Thoracic aorta (tissue), 2 donors: ENCODE data around the gene MPZL2. TPM values are rescaled to one million over a fixed set of nuclear protein-coding genes. Genes with fewer than 3 reads are reported as not detected.

Experiments
- ATAC-seq: fragments of 150-250 bp; one replicate; pipeline ENCODE4 v1.8.0; 2017; ENCODE audit warnings: low read depth; ENCODE audit not compliant: insufficient number of reproducible peaks, low FRiP score
- DNase-seq: peaks from one replicate; pipeline ENCODE4 v3.0.0-alpha.2; 2020; ENCODE audit warnings: low spot score
- H3K27ac ChIP-seq, 2 donors: fragments of 200-600 bp; sonication (generic); 1 replicate in 1 of 2; 2 replicates in 1 of 2; pipeline ENCODE4 v1.5.1; 2016; ENCODE audit warnings: mild to moderate bottlenecking in 2 of 2, moderate library complexity in 2 of 2
- H3K27me3 ChIP-seq: fragments of 200-600 bp; sonication (generic); replicated peaks from 2 replicates; pipeline ENCODE4 v1.6.0; 2016; ENCODE audit warnings: mild to moderate bottlenecking; ENCODE audit not compliant: insufficient read depth
- H3K36me3 ChIP-seq: fragments of 200-600 bp; sonication (generic); one replicate; pipeline ENCODE4 v1.5.1; 2016
- H3K4me1 ChIP-seq, 2 donors: fragments of 200-600 bp; sonication (generic); 1 replicate in 1 of 2; 2 replicates in 1 of 2; pipeline versions ENCODE4 v1.5.1 to v1.6.0; 2016; ENCODE audit warnings: low read depth in 2 of 2, mild to moderate bottlenecking in 1 of 2; ENCODE audit not compliant: control insufficient read depth in 1 of 2
- H3K4me3 ChIP-seq: fragments of 200-600 bp; sonication (generic); 2 replicates; pipeline ENCODE4 v1.5.1; 2016; ENCODE audit warnings: mild to moderate bottlenecking
- H3K9me3 ChIP-seq: fragments of 200-600 bp; sonication (generic); 2 replicates; pipeline ENCODE4 v1.5.1; 2016
- total RNA-seq, 2 donors: library from RNA; depleted of rRNA; stranded (reverse); fragments of >200 nt; gene quantifications; one replicate each; pipeline versions ENCODE4 v1.1.0 to v1.2.3, GENCODE V29; 2016
- TF ChIP-seq, protein P1 (sequence below): fragments of 200-600 bp; sonication (generic); IDR thresholded peaks from one replicate; pipeline ENCODE4 v1.5.1; 2019; ENCODE audit warnings: antibody characterized with exemption

MPZL2 gene
- total RNA-seq, 2 donors from 2014 or later: 18.3 to 58.1 TPM

DNA sequence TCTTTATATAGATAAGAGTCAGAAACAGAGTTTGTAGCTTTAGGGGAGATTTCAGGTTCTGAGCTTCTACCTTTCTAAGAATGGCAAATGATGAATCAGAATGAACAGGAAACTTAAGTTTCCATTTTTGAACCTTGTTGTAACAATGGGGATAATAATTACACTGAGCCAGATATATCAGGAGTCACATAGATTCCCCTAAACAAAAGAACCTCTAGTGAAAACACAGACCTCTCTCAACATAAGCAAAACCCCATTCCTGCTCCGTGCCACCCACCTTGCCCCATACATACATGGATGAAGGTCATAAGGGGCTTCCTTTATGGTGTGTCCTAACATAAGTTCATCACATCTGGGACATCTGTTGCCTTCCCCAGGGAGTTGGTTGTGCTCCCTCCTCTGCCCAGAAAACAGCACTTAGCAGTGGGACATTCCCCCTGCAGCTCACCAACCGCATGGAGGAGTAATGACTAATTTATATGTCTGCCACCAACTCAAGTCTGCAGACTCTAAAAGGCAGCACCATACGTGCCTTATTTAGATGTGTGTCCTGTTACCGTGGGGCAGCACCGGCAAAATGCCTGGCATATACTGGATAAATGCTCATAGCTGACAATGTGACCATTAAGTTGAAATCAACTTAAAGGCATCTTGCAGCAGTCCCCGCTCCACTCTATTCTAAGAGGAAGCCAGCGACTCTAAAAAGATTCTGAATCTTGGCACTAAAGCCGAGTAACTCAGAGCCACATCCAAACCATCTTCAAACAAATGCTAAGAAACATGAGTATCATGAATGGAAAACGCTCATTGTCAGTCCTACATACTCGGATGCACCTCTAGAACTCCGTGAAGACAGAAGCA, 47.2 kb downstream of the MPZL2 start:
- Histone ChIP-seq H3K36me3 (no peaks in the 10 kb centered on the region), H3K4me3 (peak overlapping the region; percentile 11), H3K27ac (no peak overlapping the region), H3K9me3 (no peaks in the 10 kb centered on the region), H3K4me1 (peaks cover 0 to 3% of the 10 kb centered on the region in 2 donors), H3K27me3 (no peaks in the 10 kb centered on the region)
- ATAC-seq: no peak
- TF ChIP-seq, protein P1, sequence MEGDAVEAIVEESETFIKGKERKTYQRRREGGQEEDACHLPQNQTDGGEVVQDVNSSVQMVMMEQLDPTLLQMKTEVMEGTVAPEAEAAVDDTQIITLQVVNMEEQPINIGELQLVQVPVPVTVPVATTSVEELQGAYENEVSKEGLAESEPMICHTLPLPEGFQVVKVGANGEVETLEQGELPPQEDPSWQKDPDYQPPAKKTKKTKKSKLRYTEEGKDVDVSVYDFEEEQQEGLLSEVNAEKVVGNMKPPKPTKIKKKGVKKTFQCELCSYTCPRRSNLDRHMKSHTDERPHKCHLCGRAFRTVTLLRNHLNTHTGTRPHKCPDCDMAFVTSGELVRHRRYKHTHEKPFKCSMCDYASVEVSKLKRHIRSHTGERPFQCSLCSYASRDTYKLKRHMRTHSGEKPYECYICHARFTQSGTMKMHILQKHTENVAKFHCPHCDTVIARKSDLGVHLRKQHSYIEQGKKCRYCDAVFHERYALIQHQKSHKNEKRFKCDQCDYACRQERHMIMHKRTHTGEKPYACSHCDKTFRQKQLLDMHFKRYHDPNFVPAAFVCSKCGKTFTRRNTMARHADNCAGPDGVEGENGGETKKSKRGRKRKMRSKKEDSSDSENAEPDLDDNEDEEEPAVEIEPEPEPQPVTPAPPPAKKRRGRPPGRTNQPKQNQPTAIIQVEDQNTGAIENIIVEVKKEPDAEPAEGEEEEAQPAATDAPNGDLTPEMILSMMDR: no peak
- DNase-seq: no peak

DNA sequence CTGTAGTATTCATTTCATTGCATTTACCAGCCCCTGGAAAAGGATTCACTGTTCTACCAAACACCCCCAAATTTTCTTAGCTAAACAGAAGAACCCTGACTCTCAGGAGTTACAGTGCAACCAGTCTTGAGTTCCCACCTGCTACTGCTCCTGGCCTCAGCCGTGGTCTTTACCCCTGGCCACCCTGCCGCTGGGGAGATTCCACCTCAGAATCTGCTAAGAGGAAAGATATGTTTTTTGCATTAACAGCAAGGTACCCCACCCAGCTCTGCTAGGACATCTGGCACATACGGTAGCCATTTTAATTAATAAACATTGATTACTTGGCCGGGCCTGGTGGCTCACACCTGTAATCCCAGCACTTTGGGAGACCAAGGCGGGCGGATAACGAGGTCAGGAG, 48.3 kb downstream of the MPZL2 start:
- Histone ChIP-seq H3K4me1 (peaks cover 0 to 3% of the 10 kb centered on the region in 2 donors), H3K27ac (no peak overlapping the region), H3K4me3 (no peak overlapping the region), H3K36me3 (no peaks in the 10 kb centered on the region), H3K9me3 (no peaks in the 10 kb centered on the region), H3K27me3 (no peaks in the 10 kb centered on the region)
- ATAC-seq (no peak), DNase-seq (no peak)
- TF ChIP-seq, protein P1: no peak

DNA sequence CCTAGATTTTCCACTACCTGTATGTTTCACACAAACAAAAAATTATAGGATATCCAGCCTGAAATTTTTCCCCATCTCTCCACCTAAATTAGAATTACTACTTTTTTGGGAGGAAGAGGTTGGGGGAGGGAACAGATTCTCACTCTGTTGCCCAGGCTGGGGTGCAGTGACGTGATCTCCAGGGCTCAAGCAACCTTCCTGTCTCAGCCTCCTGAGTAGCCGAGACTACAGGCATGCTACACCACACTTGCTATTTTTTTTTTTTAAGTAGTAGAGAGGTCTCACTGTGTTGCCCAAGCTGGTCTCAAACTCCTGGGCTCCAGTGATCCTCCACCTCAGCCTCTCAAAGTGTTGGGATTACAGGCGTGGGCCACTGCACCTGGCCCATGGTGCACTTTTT, 48.8 kb downstream of the MPZL2 start:
- DNase-seq (no peak), ATAC-seq (no peak)
- Histone ChIP-seq H3K9me3 (no peaks in the 10 kb centered on the region), H3K4me1 (peaks cover 0 to 3% of the 10 kb centered on the region in 2 donors), H3K4me3 (no peak overlapping the region), H3K36me3 (no peaks in the 10 kb centered on the region), H3K27ac (no peak overlapping the region), H3K27me3 (no peaks in the 10 kb centered on the region)
- TF ChIP-seq, protein P1: no peak

DNA sequence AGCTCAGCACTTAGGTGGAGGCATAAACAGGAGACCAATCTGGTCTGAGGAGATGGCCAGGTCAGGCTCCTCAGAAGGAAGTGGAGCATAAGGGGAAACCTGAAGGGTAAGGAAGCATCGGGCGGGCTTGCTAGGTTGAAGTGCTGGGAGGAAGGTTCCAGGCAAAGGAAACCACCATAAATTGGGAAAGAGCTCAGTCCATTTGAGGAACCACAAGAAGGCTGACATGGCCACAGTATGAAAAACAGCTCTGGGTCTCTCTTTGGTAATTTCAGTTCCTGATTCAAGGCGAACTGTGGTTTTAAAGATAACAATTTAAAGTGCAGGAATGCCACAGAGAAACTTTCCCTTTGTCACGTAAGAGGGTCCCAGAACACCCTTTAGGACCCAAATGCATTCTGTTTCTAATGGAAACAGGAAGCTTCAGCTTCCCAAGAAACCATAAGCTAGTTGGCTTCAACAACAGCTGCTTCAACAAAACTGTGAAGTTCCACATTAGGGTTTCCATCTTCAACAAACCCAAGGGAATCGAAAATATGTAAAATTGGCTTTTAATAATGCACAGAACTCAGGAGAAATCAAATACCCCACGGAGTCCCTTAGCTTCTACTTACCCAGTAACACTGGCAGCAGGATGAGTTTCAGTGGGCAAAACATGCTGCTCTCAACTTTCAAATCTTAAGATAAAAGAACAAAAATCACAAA, 49.7 kb downstream of the MPZL2 start:
- no peaks in the 10 kb centered on the region for H3K9me3 ChIP-seq
- no peaks in the 10 kb centered on the region for H3K36me3 ChIP-seq
- no peak for DNase-seq
- TF ChIP-seq, protein P1: no peak
- no peak overlapping the region for H3K4me3 ChIP-seq
- H3K27ac ChIP-seq: no peak overlapping the region
- peaks cover 0 to 3% of the 10 kb centered on the region in 2 donors for H3K4me1 ChIP-seq
- H3K27me3 ChIP-seq: no peaks in the 10 kb centered on the region
- no peak for ATAC-seq

DNA sequence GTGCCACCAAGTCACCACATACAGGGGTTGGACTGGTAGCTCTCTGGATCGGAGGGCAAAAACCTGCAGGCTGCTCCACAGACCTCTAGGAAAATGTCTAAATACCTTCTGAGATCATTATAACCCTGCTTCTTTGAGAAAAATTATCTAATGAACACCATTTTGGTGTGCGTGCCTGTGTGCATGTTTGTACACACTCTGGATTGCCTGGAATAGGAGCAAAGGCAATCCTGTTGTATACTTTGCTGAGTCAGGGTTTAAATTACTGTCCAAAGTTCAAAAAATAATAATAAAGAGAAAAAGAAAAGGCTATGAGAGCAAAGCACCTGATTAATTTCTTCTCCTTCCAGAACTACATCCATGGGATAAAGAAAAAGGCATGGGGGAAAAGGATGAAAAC, 50.3 kb downstream of the MPZL2 start:
- no peaks in the 10 kb centered on the region for H3K9me3 ChIP-seq
- no peak overlapping the region for H3K27ac ChIP-seq
- DNase-seq (no peak), ATAC-seq (no peak)
- H3K4me1 ChIP-seq: peaks cover 0 to 3% of the 10 kb centered on the region in 2 donors
- TF ChIP-seq, protein P1: no peak
- H3K4me3 ChIP-seq: no peak overlapping the region
- no peaks in the 10 kb centered on the region for H3K36me3 ChIP-seq
- H3K27me3 ChIP-seq: no peaks in the 10 kb centered on the region
